ENCODE measurements around the gene PACS2. TPM values are rescaled to one million over a fixed set of nuclear protein-coding genes. Genes with fewer than 3 reads are reported as not detected.

The PACS2 gene
- total RNA-seq, 2 donors from 2014 or later = 48.5 to 124 TPM

DNA sequence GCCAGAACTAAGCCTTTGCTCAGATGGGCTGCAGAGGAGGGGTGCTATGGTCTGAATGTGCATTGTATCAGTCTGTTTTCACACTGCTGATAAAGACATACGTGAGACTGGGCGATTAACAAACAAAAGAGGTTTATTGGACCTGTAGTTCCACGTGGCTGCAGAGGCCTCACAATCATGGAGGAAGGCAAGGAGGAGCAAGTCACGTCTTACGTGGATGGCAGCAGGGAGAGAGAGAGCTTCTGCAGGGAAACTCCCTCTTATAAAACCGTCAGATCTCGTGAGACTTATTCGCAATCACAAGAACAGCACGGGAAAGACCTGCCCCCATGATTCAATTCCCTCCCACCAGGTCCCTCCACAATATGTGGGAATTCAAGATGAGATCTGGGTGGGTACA, 10.0 kb upstream of the PACS2 start:
- WGBS = 63% methylated on average over 9 of the region's 9 CpGs
- DNase-seq (ENCODE audit: low spot score) = no peak
- TF ChIP-seq POLR2A (IDR thresholded peaks at IDR 0.05) = no peak
- no peak for TF ChIP-seq POLR2AphosphoS5 (IDR thresholded peaks at IDR 0.05)
- TF ChIP-seq CTCF (IDR thresholded peaks at IDR 0.05) = no peak
- Histone ChIP-seq H3K4me3 (no peak overlapping the region), H3K27ac (no peak overlapping the region), H3K27me3 (replicated peaks; ENCODE audit: insufficient read depth) (no peaks in the 10 kb centered on the region), H3K9me3 (no peaks in the 10 kb centered on the region), H3K36me3 (no peaks in the 10 kb centered on the region), H3K4me1 (replicated peaks) (no peaks in the 10 kb centered on the region)
- intact Hi-C loops (cut with DNase I) = no loop called here

GRCh38 chr14:105305345-105305744, 9.2 kb upstream of the PACS2 start:
- intact Hi-C loops (cut with DNase I) = no loop called here

DNA sequence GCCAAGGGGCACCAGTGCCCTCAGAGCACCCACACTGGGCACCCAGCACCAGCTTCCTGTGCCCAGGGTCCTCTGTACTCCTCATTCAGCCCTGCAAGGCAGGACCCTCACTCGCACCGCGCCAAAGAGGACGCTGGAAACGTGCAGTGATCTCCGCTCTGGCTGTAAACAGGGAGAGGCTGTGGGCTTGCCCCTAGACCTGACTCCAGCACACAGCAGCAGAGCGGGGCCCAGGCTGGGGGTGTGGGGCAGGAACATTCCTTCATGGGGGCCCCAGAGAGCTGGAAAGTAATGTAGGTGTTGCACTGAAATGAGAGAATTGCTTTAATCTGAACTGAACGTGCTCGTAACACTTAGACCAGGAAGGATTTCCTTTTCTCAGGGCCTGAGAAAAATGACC, 8.8 kb upstream of the PACS2 start:
- Histone ChIP-seq H3K27ac (no peak overlapping the region), H3K36me3 (no peaks in the 10 kb centered on the region), H3K9me3 (no peaks in the 10 kb centered on the region), H3K27me3 (replicated peaks; ENCODE audit: insufficient read depth) (no peaks in the 10 kb centered on the region), H3K4me1 (replicated peaks) (no peaks in the 10 kb centered on the region), H3K4me3 (no peak overlapping the region)
- intact Hi-C loops (cut with DNase I) = no loop called here
- no peak for DNase-seq (ENCODE audit: low spot score)
- WGBS = 68% methylated on average over 9 of the region's 9 CpGs
- no peak for TF ChIP-seq POLR2AphosphoS5 (IDR thresholded peaks at IDR 0.05)
- no peak for TF ChIP-seq CTCF (IDR thresholded peaks at IDR 0.05)
- TF ChIP-seq POLR2A (IDR thresholded peaks at IDR 0.05) = no peak

More at GRCh38 chr14:105305345-105305744, 9.2 kb upstream of the PACS2 start:
- Histone ChIP-seq H3K36me3 (no peaks in the 10 kb centered on the region), H3K4me1 (replicated peaks) (no peaks in the 10 kb centered on the region), H3K27ac (no peak overlapping the region), H3K27me3 (replicated peaks; ENCODE audit: insufficient read depth) (no peaks in the 10 kb centered on the region), H3K4me3 (no peak overlapping the region), H3K9me3 (no peaks in the 10 kb centered on the region)
- no peak for TF ChIP-seq CTCF (IDR thresholded peaks at IDR 0.05)
- TF ChIP-seq POLR2A (IDR thresholded peaks at IDR 0.05) = no peak
- no peak for TF ChIP-seq POLR2AphosphoS5 (IDR thresholded peaks at IDR 0.05)
- WGBS = 72% methylated on average over 9 of the region's 9 CpGs
- DNase-seq (ENCODE audit: low spot score) = no peak

DNA sequence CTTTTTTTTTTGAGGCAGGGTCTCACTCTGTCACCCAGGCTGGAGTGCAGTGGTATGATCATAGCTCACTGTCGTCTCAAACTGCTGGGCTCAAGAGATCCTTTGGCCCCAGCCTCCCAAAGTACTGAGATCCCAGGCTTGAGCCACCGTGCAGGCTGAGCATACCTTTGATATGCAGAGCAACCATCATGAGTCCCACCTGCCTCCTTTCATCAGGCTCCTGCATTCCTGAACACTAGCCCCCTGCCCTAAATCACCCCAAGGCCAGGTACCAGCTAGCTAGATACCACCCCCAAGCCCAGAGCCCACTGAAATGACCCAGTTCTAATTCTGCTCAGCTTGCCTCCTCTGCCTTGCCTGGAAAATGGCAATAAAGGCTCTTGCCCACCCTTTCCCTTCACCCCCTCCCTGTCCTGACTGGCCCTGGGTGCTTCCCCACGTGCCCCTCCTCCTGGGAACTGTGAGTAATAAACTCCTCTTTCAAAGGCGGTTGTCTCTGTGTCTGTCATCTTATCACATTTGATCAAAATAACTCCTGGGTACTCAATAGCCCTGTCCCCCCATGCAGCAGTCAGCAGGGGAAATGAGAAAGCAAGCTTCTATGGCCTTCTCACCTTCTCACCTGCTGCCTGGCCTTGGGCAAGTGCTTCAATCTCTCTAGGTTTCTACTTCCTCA, 7.4 kb upstream of the PACS2 start:
- no peaks in the 10 kb centered on the region for H3K4me1 ChIP-seq (replicated peaks)
- no peaks in the 10 kb centered on the region for H3K9me3 ChIP-seq
- no peaks in the 10 kb centered on the region for H3K36me3 ChIP-seq
- intact Hi-C loops (cut with DNase I) = no loop called here
- H3K27ac ChIP-seq = no peak overlapping the region
- DNase-seq (ENCODE audit: low spot score) = no peak
- no peak overlapping the region for H3K4me3 ChIP-seq
- no peaks in the 10 kb centered on the region for H3K27me3 ChIP-seq (replicated peaks; ENCODE audit: insufficient read depth)
- TF ChIP-seq POLR2A (IDR thresholded peaks at IDR 0.05) (no peak), POLR2AphosphoS5 (IDR thresholded peaks at IDR 0.05) (no peak), CTCF (IDR thresholded peaks at IDR 0.05) (no peak)
- WGBS = 74% methylated on average over 4 of the region's 4 CpGs

- no peaks in the 10 kb centered on the region for H3K9me3 ChIP-seq
- no peak overlapping the region for H3K27ac ChIP-seq
- H3K4me3 ChIP-seq = no peak overlapping the region
- no peaks in the 10 kb centered on the region for H3K4me1 ChIP-seq (replicated peaks)
- WGBS = 70% methylated on average over 8 of the region's 8 CpGs
- DNase-seq (ENCODE audit: low spot score) = no peak
- TF ChIP-seq POLR2AphosphoS5 (IDR thresholded peaks at IDR 0.05) (no peak), POLR2A (IDR thresholded peaks at IDR 0.05) (no peak), CTCF (IDR thresholded peaks at IDR 0.05) (no peak)
- H3K36me3 ChIP-seq = no peaks in the 10 kb centered on the region
- intact Hi-C loops (cut with DNase I) = no loop called here
- H3K27me3 ChIP-seq (replicated peaks; ENCODE audit: insufficient read depth) = no peaks in the 10 kb centered on the region
These were observed 5.2 kb upstream of the PACS2 start for GRCh38 chr14:105309371-105309770.

Data from prostate gland (tissue), 2 donors.